ENCODE data around the gene PLEKHM3. TPM values are rescaled to one million over a fixed set of nuclear protein-coding genes. Genes with fewer than 3 reads are reported as not detected.

Gene PLEKHM3
- total and polyA plus RNA-seq, 2 of the 4 experiments (the other 2 are of a cell fraction): 2.4 to 11.3 TPM

DNA sequence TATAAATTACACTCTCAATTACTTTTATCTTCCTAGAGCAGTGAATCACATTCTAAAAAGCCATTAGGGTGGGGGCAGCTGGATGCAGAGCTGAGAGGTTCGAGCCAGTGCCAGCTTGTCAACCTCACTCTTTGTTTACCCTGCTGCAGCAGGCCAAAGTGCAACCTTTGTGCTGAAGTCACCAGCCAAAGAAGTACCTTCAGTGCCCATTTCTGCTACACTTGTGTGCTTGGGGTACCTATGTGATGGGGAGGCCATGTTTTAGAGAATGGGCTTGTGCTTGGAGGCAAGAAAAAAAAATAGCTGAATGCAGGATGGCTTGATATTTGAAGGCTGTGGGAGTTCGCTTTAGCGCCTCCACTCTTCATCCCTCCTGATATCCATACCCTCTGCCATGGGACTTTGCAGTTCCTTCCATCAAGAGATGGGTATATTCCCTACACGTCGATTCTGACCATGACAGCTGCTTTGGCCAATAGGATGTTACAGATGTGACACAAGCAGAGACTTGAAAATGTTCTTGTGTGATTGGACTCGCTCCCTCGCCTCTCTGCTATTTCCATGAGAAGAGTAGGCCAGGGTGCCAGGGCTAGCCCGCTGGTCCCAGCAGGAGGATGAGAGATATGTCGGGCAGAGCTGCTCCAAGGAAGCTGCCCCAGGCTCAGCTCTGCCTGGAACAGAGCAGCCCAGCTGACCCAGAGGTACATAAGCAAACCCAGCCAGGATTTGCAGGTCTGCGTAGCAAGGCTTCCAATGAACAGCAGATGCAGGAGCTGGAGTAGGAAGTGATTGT lies 242.9 kb downstream of the PLEKHM3 start:
- Histone ChIP-seq H3K9me3 (ENCODE audit: control insufficient read depth, insufficient read depth, low read length) (no peaks in the 10 kb centered on the region), H3K18ac (ENCODE audit: low read depth, low read length) (no peak overlapping the region), H3K4me1 (ENCODE audit: control insufficient read depth, insufficient read depth, low read length) (no peaks in the 10 kb centered on the region), H4K91ac (ENCODE audit: insufficient read depth, low read depth, low read length) (no peak overlapping the region), H2AK5ac (ENCODE audit: low read depth, low read length) (no peak overlapping the region), H4K8ac (ENCODE audit: low read depth in 2 of 2, low read length in 2 of 2) (no peak overlapping the region), H3K9me1 (ENCODE audit: insufficient read depth, low read length) (no peaks in the 10 kb centered on the region), H3K56ac (ENCODE audit: extremely low read depth, insufficient read depth, low read length) (no peak overlapping the region), H3K4me3 (ENCODE audit: insufficient read depth, low read depth, low read length) (no peak overlapping the region), H3K23ac (ENCODE audit: low read depth, low read length) (no peak overlapping the region), H2BK15ac (ENCODE audit: low read depth, low read length) (no peak overlapping the region), H3K36me3 (ENCODE audit: control insufficient read depth, insufficient read depth, low read length) (no peaks in the 10 kb centered on the region), H3K27me3 (ENCODE audit: control insufficient read depth, insufficient read depth, low read length) (peaks cover 16% of the 10 kb centered on the region), H2BK20ac (ENCODE audit: low read depth, low read length) (no peak overlapping the region), H2AK9ac (replicated peaks; ENCODE audit: low read depth, low read length, poor library complexity) (no peak overlapping the region), H3K4ac (ENCODE audit: low read depth, low read length) (no peak overlapping the region), H3K79me1 (ENCODE audit: low read depth in 1 of 2, low read length in 2 of 2) (no peaks in the 10 kb centered on the region), H4K5ac (ENCODE audit: low read depth, low read length) (no peak overlapping the region), H3K14ac (replicated peaks; ENCODE audit: low read depth, low read length) (no peak overlapping the region), H3K9ac (ENCODE audit: low read depth, low read length) (no peak overlapping the region), H4K20me1 (ENCODE audit: insufficient read depth, low read length) (no peaks in the 10 kb centered on the region), H2BK120ac (ENCODE audit: low read depth, low read length) (no peak overlapping the region), H3K4me2 (ENCODE audit: low read depth, low read length) (no peak overlapping the region), H3K27ac (ENCODE audit: insufficient read depth, low read length) (no peak overlapping the region), H2BK5ac (ENCODE audit: low read depth, low read length, poor library complexity, severe bottlenecking) (no peak overlapping the region), H2AFZ (replicated peaks; ENCODE audit: low read length, poor library complexity) (no peak overlapping the region)
- ATAC-seq (ENCODE audit: low read depth) (no peak), DNase-seq (no peak)
- in situ Hi-C loops (cut with MboI; ENCODE audit: low sequenced_read_pairs) (no loop called here), intact Hi-C loops (cut with micrococcal nuclease) (no loop called here), dilution Hi-C loops (cut with HindIII; ENCODE audit: low sequenced_read_pairs, unreplicated experiment) (no loop called here)
- CTCF ChIA-PET: interaction anchor here (1.6 kb wide), 1 partner anchor 10 kb away, joined by 5 read pairs; no protein-coding TSS in a partner anchor
- WGBS, 2 experiments (ENCODE audit: extremely low coverage in 2 of 2, insufficient read length in 1 of 2): no CpG with 5 or more reads among the region's 10 CpGs
- BruUV-seq (replicated peaks): no TSS peak
- TF ChIP-seq, protein P1, sequence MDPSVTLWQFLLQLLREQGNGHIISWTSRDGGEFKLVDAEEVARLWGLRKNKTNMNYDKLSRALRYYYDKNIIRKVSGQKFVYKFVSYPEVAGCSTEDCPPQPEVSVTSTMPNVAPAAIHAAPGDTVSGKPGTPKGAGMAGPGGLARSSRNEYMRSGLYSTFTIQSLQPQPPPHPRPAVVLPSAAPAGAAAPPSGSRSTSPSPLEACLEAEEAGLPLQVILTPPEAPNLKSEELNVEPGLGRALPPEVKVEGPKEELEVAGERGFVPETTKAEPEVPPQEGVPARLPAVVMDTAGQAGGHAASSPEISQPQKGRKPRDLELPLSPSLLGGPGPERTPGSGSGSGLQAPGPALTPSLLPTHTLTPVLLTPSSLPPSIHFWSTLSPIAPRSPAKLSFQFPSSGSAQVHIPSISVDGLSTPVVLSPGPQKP (IDR thresholded peaks at IDR 0.05; ENCODE audit: borderline replicate concordance, low read depth, low read length): no peak
- TF ChIP-seq RCOR1 (IDR thresholded peaks at IDR 0.05; ENCODE audit: insufficient replicate concordance, low read length) (no peak), RAD21 (IDR thresholded peaks at IDR 0.05; ENCODE audit: low read length) (no peak), CEBPB (IDR thresholded peaks at IDR 0.05; ENCODE audit: low read depth, low read length) (no peak), RFX5 (IDR thresholded peaks at IDR 0.05; ENCODE audit: low read depth, low read length) (no peak), MAZ (IDR thresholded peaks at IDR 0.05; ENCODE audit: borderline replicate concordance, low read depth, low read length) (no peak), NFE2L2 (IDR thresholded peaks at IDR 0.05; ENCODE audit: low read depth, low read length) (no peak), BHLHE40 (IDR thresholded peaks at IDR 0.05; ENCODE audit: low read depth, low read length) (no peak)
- TF ChIP-seq, protein P2, sequence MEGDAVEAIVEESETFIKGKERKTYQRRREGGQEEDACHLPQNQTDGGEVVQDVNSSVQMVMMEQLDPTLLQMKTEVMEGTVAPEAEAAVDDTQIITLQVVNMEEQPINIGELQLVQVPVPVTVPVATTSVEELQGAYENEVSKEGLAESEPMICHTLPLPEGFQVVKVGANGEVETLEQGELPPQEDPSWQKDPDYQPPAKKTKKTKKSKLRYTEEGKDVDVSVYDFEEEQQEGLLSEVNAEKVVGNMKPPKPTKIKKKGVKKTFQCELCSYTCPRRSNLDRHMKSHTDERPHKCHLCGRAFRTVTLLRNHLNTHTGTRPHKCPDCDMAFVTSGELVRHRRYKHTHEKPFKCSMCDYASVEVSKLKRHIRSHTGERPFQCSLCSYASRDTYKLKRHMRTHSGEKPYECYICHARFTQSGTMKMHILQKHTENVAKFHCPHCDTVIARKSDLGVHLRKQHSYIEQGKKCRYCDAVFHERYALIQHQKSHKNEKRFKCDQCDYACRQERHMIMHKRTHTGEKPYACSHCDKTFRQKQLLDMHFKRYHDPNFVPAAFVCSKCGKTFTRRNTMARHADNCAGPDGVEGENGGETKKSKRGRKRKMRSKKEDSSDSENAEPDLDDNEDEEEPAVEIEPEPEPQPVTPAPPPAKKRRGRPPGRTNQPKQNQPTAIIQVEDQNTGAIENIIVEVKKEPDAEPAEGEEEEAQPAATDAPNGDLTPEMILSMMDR (conservative IDR thresholded peaks at IDR 0.05; ENCODE audit: low read depth, low read length): no peak
- POLR2A ChIA-PET (ENCODE audit: unreplicated experiment): no interaction called here

Measured in IMR-90 (cell line).